Peyer's patch (tissue), 4 donors: ENCODE measurements around the gene MARCHF4.

Source experiments
- POLR2A ChIP-seq, 2 donors: fragments of 450-650 bp; IDR thresholded peaks; one replicate each; pipeline ENCODE4 v1.5.1; 2017; ENCODE audit warnings: antibody characterized with exemption in 2 of 2, mild to moderate bottlenecking in 2 of 2, moderate library complexity in 2 of 2
- TF ChIP-seq, protein P1 (sequence below), 6 experiments: fragments of 450-650 bp in 4 of 6; fragments of 200-600 bp in 2 of 6; sonication (generic) in 1 of 6; IDR thresholded peaks; one replicate each; pipeline ENCODE4 v1.5.1; 2017 to 2019; ENCODE audit warnings: antibody characterized with exemption in 6 of 6, mild to moderate bottlenecking in 3 of 6, moderate library complexity in 1 of 6

DNA sequence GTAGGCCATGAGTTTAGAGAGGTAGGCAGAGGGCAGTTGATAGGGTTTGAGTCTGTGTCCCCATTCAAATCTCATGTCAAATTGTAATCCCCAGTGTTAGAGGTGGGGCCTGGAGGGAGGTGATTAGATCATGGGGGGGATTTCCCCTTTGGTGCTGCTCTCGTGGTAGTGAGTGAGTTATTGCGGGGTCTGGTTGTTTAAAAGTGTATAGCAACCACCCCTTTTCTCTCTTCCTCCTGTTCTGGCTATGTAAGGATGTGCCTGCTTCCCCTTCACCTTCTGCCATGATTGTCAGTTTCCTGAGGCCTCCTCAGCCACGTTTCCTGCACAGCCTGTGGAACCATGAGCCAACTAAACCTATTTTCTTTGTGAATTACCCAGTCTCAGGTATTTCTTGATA lies 25.5 kb downstream of the MARCHF4 start:
- TF ChIP-seq, protein P1, sequence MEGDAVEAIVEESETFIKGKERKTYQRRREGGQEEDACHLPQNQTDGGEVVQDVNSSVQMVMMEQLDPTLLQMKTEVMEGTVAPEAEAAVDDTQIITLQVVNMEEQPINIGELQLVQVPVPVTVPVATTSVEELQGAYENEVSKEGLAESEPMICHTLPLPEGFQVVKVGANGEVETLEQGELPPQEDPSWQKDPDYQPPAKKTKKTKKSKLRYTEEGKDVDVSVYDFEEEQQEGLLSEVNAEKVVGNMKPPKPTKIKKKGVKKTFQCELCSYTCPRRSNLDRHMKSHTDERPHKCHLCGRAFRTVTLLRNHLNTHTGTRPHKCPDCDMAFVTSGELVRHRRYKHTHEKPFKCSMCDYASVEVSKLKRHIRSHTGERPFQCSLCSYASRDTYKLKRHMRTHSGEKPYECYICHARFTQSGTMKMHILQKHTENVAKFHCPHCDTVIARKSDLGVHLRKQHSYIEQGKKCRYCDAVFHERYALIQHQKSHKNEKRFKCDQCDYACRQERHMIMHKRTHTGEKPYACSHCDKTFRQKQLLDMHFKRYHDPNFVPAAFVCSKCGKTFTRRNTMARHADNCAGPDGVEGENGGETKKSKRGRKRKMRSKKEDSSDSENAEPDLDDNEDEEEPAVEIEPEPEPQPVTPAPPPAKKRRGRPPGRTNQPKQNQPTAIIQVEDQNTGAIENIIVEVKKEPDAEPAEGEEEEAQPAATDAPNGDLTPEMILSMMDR (IDR thresholded peaks at IDR 0.05) = no peak
- TF ChIP-seq POLR2A (IDR thresholded peaks at IDR 0.05) = no peak
